ENCODE results near the gene TUT1.
"Not testable (repeated sequence)": the region's sequence is repeated elsewhere in the genome, so short reads cannot be mapped to it uniquely, and the experiment has no call there.

The TUT1 gene

GRCh38 chr11:62604460-62605120, 13.3 kb upstream of the TUT1 start:
- FAIRE-seq = no peak

GRCh38 chr11:62603776-62604299, 12.5 kb upstream of the TUT1 start:
- no peak for FAIRE-seq

- no peak for FAIRE-seq
Measured at GRCh38 chr11:62603072-62603408, 11.7 kb upstream of the TUT1 start.

GRCh38 chr11:62602141-62603071, 11.1 kb upstream of the TUT1 start:
- no peak for FAIRE-seq

- FAIRE-seq = peak; percentile 94
Measured at GRCh38 chr11:62601372-62602140, 10.2 kb upstream of the TUT1 start, which contains the start of gene MTA2. Gene MTA2, minus strand, starts transcription at chr11:62601865. Its CDS starts 415 bp downstream, at chr11:62601450.

GRCh38 chr11:62601122-62601371, 9.7 kb upstream of the TUT1 start:
- no peak for FAIRE-seq

GRCh38 chr11:62600367-62601121, 9.2 kb upstream of the TUT1 start:
- FAIRE-seq = no peak

GRCh38 chr11:62599901-62600300, 8.6 kb upstream of the TUT1 start:
- FAIRE-seq = no peak

- FAIRE-seq = peak; percentile 93
Measured at GRCh38 chr11:62599069-62599696, 7.9 kb upstream of the TUT1 start.

GRCh38 chr11:62595124-62595523, 3.8 kb upstream of the TUT1 start:
- FAIRE-seq = no peak

GRCh38 chr11:62593434-62594044, 2.2 kb upstream of the TUT1 start:
- no peak for FAIRE-seq

- no peak for FAIRE-seq
Measured at GRCh38 chr11:62592989-62593421, 1.7 kb upstream of the TUT1 start.

- FAIRE-seq = no peak
Measured at GRCh38 chr11:62592146-62592815, 958 bp upstream of the TUT1 start.

GRCh38 chr11:62588966-62589637, 2.2 kb downstream of the TUT1 start:
- no peak for FAIRE-seq

- not testable (repeated sequence) for FAIRE-seq
Measured at GRCh38 chr11:62585356-62585755, 6.0 kb downstream of the TUT1 start.

GRCh38 chr11:62581735-62582134, 9.6 kb downstream of the TUT1 start:
- FAIRE-seq = not testable (repeated sequence)

GRCh38 chr11:62580959-62581715, 10.2 kb downstream of the TUT1 start:
- no peak for FAIRE-seq

- FAIRE-seq = no peak
Measured at GRCh38 chr11:62579252-62579651, 12.1 kb downstream of the TUT1 start.

- FAIRE-seq = no peak
Measured at GRCh38 chr11:62578541-62578940, 12.8 kb downstream of the TUT1 start.
